SK-N-SH treated with all-trans-retinoic acid at 6 μM for 48 hours (cell line): ENCODE results near the gene MDFIC2.

Experiments
- CREB5 ChIP-seq: fragments of 250-450 bp; sonication (Bioruptor Pico); IDR thresholded peaks from 2 replicates; pipeline ENCODE4 v1.5.1; 2020; ENCODE audit warnings: low read depth, mild to moderate bottlenecking, moderate library complexity
- TOX ChIP-seq: fragments of 250-450 bp; sonication (Bioruptor Pico); IDR thresholded peaks from 2 replicates; pipeline ENCODE4 v1.8.0; 2021; ENCODE audit warnings: mild to moderate bottlenecking, moderate library complexity, borderline replicate concordance
- TSHZ2 ChIP-seq: fragments of 250-450 bp; sonication (Bioruptor Pico); IDR thresholded peaks from 2 replicates; pipeline ENCODE4 v1.5.0; 2020; ENCODE audit warnings: mild to moderate bottlenecking, moderate library complexity
- ZFP3 ChIP-seq: fragments of 250-450 bp; sonication (Bioruptor Pico); IDR thresholded peaks from 2 replicates; pipeline ENCODE4 v1.5.0; 2020; ENCODE audit warnings: mild to moderate bottlenecking, moderate library complexity
- ZFP30 ChIP-seq: fragments of 450-650 bp; formaldehyde crosslinking; IDR thresholded peaks from 2 replicates; pipeline ENCODE4 v1.5.0; 2022; ENCODE audit warnings: mild to moderate bottlenecking, moderate library complexity
- TF ChIP-seq, protein P1 (sequence below): fragments of 250-450 bp; sonication (Bioruptor Pico); IDR thresholded peaks from 2 replicates; pipeline ENCODE4 v1.8.0; 2020; ENCODE audit warnings: mild to moderate bottlenecking, moderate library complexity, borderline replicate concordance
- TF ChIP-seq, protein P2 (sequence below): fragments of 250-450 bp; sonication (Bioruptor Pico); IDR thresholded peaks from 2 replicates; pipeline ENCODE4 v1.8.0; 2021; ENCODE audit warnings: low read depth, mild to moderate bottlenecking, moderate library complexity, borderline replicate concordance

GRCh38 chr3:70225146-70225545, 87.3 kb downstream of the MDFIC2 start:
- TF ChIP-seq, protein P1, sequence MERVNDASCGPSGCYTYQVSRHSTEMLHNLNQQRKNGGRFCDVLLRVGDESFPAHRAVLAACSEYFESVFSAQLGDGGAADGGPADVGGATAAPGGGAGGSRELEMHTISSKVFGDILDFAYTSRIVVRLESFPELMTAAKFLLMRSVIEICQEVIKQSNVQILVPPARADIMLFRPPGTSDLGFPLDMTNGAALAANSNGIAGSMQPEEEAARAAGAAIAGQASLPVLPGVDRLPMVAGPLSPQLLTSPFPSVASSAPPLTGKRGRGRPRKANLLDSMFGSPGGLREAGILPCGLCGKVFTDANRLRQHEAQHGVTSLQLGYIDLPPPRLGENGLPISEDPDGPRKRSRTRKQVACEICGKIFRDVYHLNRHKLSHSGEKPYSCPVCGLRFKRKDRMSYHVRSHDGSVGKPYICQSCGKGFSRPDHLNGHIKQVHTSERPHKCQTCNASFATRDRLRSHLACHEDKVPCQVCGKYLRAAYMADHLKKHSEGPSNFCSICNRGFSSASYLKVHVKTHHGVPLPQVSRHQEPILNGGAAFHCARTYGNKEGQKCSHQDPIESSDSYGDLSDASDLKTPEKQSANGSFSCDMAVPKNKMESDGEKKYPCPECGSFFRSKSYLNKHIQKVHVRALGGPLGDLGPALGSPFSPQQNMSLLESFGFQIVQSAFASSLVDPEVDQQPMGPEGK (CRISPR knock-in tag) = no peak
- TF ChIP-seq, protein P2, sequence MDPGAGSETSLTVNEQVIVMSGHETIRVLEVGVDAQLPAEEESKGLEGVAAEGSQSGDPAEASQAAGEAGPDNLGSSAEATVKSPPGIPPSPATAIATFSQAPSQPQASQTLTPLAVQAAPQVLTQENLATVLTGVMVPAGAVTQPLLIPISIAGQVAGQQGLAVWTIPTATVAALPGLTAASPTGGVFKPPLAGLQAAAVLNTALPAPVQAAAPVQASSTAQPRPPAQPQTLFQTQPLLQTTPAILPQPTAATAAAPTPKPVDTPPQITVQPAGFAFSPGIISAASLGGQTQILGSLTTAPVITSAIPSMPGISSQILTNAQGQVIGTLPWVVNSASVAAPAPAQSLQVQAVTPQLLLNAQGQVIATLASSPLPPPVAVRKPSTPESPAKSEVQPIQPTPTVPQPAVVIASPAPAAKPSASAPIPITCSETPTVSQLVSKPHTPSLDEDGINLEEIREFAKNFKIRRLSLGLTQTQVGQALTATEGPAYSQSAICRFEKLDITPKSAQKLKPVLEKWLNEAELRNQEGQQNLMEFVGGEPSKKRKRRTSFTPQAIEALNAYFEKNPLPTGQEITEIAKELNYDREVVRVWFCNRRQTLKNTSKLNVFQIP = no peak
- TF ChIP-seq CREB5 (CRISPR knock-in tag) (no peak), ZFP30 (no peak), TOX (no peak), ZFP3 (CRISPR knock-in tag) (no peak), TSHZ2 (CRISPR knock-in tag) (no peak)
